ENCODE measurements around the gene NR3C2. TPM values are rescaled to one million over a fixed set of nuclear protein-coding genes. Genes with fewer than 3 reads are reported as not detected.

NR3C2 gene
- polyA plus RNA-seq, 3 donors, result 2.7 to 3.7 (median 3.1) TPM

- WGBS, 3 donors, result 39 to 74% (median 72%) methylated on average over 10 of the region's 10 CpGs
- no peak overlapping the region for H3K27ac ChIP-seq (ENCODE audit: low read depth, low read length)
Observed at GRCh38 chr4:148059617-148060180, 382.5 kb downstream of the NR3C2 start.

- WGBS, 3 donors, result 90 to 94% (median 93%) methylated on average over 14 of the region's 14 CpGs
- H3K27ac ChIP-seq (ENCODE audit: low read depth, low read length), result no peak overlapping the region
Observed at GRCh38 chr4:148057984-148058859, 384.0 kb downstream of the NR3C2 start.

GRCh38 chr4:148057516-148057915, 384.7 kb downstream of the NR3C2 start:
- H3K27ac ChIP-seq (ENCODE audit: low read depth, low read length), result no peak overlapping the region
- 83 to 89% (median 88%) methylated on average over 5 of the region's 5 CpGs for WGBS, 3 donors

- H3K27ac ChIP-seq (ENCODE audit: low read depth, low read length), result no peak overlapping the region
- WGBS, 3 donors, result 45 to 75% (median 54%) methylated on average over 6 of the region's 6 CpGs
Observed at GRCh38 chr4:148056879-148057278, 385.3 kb downstream of the NR3C2 start.

- 87 to 95% (median 91%) methylated on average over 6 of the region's 6 CpGs for WGBS, 3 donors
Observed at GRCh38 chr4:148055844-148056243, 386.4 kb downstream of the NR3C2 start.

GRCh38 chr4:148054275-148054674, 387.9 kb downstream of the NR3C2 start:
- WGBS, 3 donors, result 33 to 49% (median 41%) methylated on average over 3 of the region's 3 CpGs
- H3K27ac ChIP-seq (ENCODE audit: low read depth, low read length), result no peak overlapping the region

More at GRCh38 chr4:148055844-148056243, 386.4 kb downstream of the NR3C2 start:
- no peak overlapping the region for H3K27ac ChIP-seq (ENCODE audit: low read depth, low read length)

GRCh38 chr4:148053298-148054003, 388.8 kb downstream of the NR3C2 start:
- 85 to 89% (median 88%) methylated on average over 11 of the region's 11 CpGs for WGBS, 3 donors
- no peak overlapping the region for H3K27ac ChIP-seq (ENCODE audit: low read depth, low read length)

- no peak overlapping the region for H3K27ac ChIP-seq (ENCODE audit: low read depth, low read length)
Observed at GRCh38 chr4:148052448-148052847, 389.8 kb downstream of the NR3C2 start.

- H3K27ac ChIP-seq (ENCODE audit: low read depth, low read length), result no peak overlapping the region
- 81 to 89% (median 84%) methylated on average over 4 of the region's 4 CpGs for WGBS, 3 donors
Observed at GRCh38 chr4:148051403-148051802, 390.8 kb downstream of the NR3C2 start.

GRCh38 chr4:148048598-148048997, 393.6 kb downstream of the NR3C2 start:
- WGBS, 3 donors, result 55 to 68% (median 57%) methylated on average over 4 of the region's 4 CpGs
- no peak overlapping the region for H3K27ac ChIP-seq (ENCODE audit: low read depth, low read length)

GRCh38 chr4:148044912-148045352, 397.3 kb downstream of the NR3C2 start:
- H3K27ac ChIP-seq (ENCODE audit: low read depth, low read length), result no peak overlapping the region
- 78 to 86% (median 82%) methylated on average over 4 of the region's 4 CpGs for WGBS, 3 donors

- 92 to 95% (median 94%) methylated on average over 9 of the region's 9 CpGs for WGBS, 3 donors
- no peak overlapping the region for H3K27ac ChIP-seq (ENCODE audit: low read depth, low read length)
Observed at GRCh38 chr4:148044089-148044911, 397.9 kb downstream of the NR3C2 start.

GRCh38 chr4:148041606-148042329, 400.4 kb downstream of the NR3C2 start:
- 86 to 92% (median 87%) methylated on average over 7 of the region's 7 CpGs for WGBS, 3 donors

GRCh38 chr4:148034813-148035212, 407.4 kb downstream of the NR3C2 start:
- 15 to 62% (median 51%) methylated on average over 1 of the region's 1 CpG for WGBS, 3 donors
- H3K27ac ChIP-seq (ENCODE audit: low read depth, low read length), result no peak overlapping the region

More at GRCh38 chr4:148041606-148042329, 400.4 kb downstream of the NR3C2 start:
- H3K27ac ChIP-seq (ENCODE audit: low read depth, low read length), result no peak overlapping the region

GRCh38 chr4:148030193-148030873, 411.9 kb downstream of the NR3C2 start:
- WGBS, 3 donors, result 64 to 77% (median 65%) methylated on average over 2 of the region's 2 CpGs
- H3K27ac ChIP-seq (ENCODE audit: low read depth, low read length), result no peak overlapping the region

GRCh38 chr4:148029781-148030180, 412.4 kb downstream of the NR3C2 start:
- WGBS, 3 donors, result 53 to 87% (median 59%) methylated on average over 3 of the region's 3 CpGs
- H3K27ac ChIP-seq (ENCODE audit: low read depth, low read length), result no peak overlapping the region

Data from adipose tissue (tissue), 3 donors.